ENCODE measurements around the gene SIGLEC10. TPM values are rescaled to one million over a fixed set of nuclear protein-coding genes. Genes with fewer than 3 reads are reported as not detected.

Gene SIGLEC10
- total and polyA plus RNA-seq, 9 of the 15 experiments (the other 6 are each of a cell fraction or from before 2014, with no cell fraction given) = 0.10 to 1.8 (median 0.82) TPM

GRCh38 chr19:51407511-51408131 is 9.8 kb downstream of the SIGLEC10 start (continued):
- TF ChIP-seq ZNF740 (CRISPR knock-in tag; IDR thresholded peaks at IDR 0.05) = no peak
- no peak for TF ChIP-seq ZNF740 (tag; IDR thresholded peaks at IDR 0.05)
- no peak for TF ChIP-seq MITF (IDR thresholded peaks at IDR 0.05)
- TF ChIP-seq ZNF408 (CRISPR knock-in tag; IDR thresholded peaks at IDR 0.05; ENCODE audit: low read depth) = no peak
- TF ChIP-seq FOXO4 (CRISPR knock-in tag; IDR thresholded peaks at IDR 0.05) = no peak
- TF ChIP-seq RUNX1 (IDR thresholded peaks at IDR 0.05; ENCODE audit: low read depth) = no peak
- no peak for TF ChIP-seq CCAR2 (IDR thresholded peaks at IDR 0.05; ENCODE audit: low read depth, low read length)
- 0 out of 2 replicates have a peak, but pooled peaks have one; percentile 16 for TF ChIP-seq JUN (IDR thresholded peaks at IDR 0.05; ENCODE audit: borderline replicate concordance, low read depth, low read length)
- no peak for TF ChIP-seq JUN (CRISPR knock-in tag; IDR thresholded peaks at IDR 0.05; ENCODE audit: borderline replicate concordance)
- no peak for TF ChIP-seq ZNF3 (CRISPR knock-in tag; IDR thresholded peaks at IDR 0.05)
- no peak for TF ChIP-seq HNRNPL (IDR thresholded peaks at IDR 0.05; ENCODE audit: low read depth, low read length)
- no peak for TF ChIP-seq RBM14 (IDR thresholded peaks at IDR 0.05; ENCODE audit: borderline replicate concordance, insufficient read depth, low read depth, low read length)
- no peak for TF ChIP-seq ZNF668 (CRISPR knock-in tag; IDR thresholded peaks at IDR 0.05)
- TF ChIP-seq BDP1 (IDR thresholded peaks at IDR 0.05; ENCODE audit: insufficient read depth, insufficient read length) = no peak
- TF ChIP-seq ATF1 (CRISPR knock-in tag; IDR thresholded peaks at IDR 0.05) = no peak
- TF ChIP-seq ATF1 (tag; IDR thresholded peaks at IDR 0.05) = peak; percentile 53
- TF ChIP-seq USF2 (CRISPR knock-in tag; IDR thresholded peaks at IDR 0.05) = no peak
- no peak for TF ChIP-seq NKRF (IDR thresholded peaks at IDR 0.05; ENCODE audit: borderline replicate concordance)
- TF ChIP-seq FOXA1 (IDR thresholded peaks at IDR 0.05; ENCODE audit: borderline replicate concordance) = no peak
- no peak for TF ChIP-seq ELK1 (CRISPR knock-in tag; IDR thresholded peaks at IDR 0.05)
- TF ChIP-seq NR2C2 (CRISPR knock-in tag; IDR thresholded peaks at IDR 0.05) = no peak
- TF ChIP-seq NR2C2 (tag; IDR thresholded peaks at IDR 0.05) = no peak

Measured in K562 (cell line).